Nephron (organoid): ENCODE data around the gene AEBP2.

ENCODE experiments used
- H3K27ac Mint-ChIP-seq, 3 experiments: 2 replicates each; pipeline ENCODE4 v1.8.0; 2020; ENCODE audit warnings: mixed read lengths in 3 of 3, mild to moderate bottlenecking in 2 of 3, moderate library complexity in 1 of 3
- H3K27me3 Mint-ChIP-seq: 2 replicates; pipeline ENCODE4 v1.8.0; 2021; ENCODE audit warnings: low read depth, mild to moderate bottlenecking, moderate library complexity, mixed read lengths
- H3K36me3 Mint-ChIP-seq: 2 replicates; pipeline ENCODE4 v1.8.0; 2020; ENCODE audit warnings: low read depth, mixed read lengths
- H3K4me1 Mint-ChIP-seq: 2 replicates; pipeline ENCODE4 v1.8.0; 2020; ENCODE audit warnings: mixed read lengths
- H3K4me3 Mint-ChIP-seq, 3 experiments: 2 replicates each; pipeline ENCODE4 v1.8.0; 2020; ENCODE audit warnings: mild to moderate bottlenecking in 3 of 3, mixed read lengths in 3 of 3, moderate library complexity in 2 of 3
- H3K9me3 Mint-ChIP-seq: 2 replicates; pipeline ENCODE4 v1.8.0; 2020; ENCODE audit warnings: mixed read lengths
- TF ChIP-seq, protein P1 (sequence below), 3 experiments: fragments of 200-600 bp; sonication (generic); IDR thresholded peaks; one replicate each; pipeline ENCODE4 v1.5.0; 2021; ENCODE audit warnings: antibody characterized with exemption in 3 of 3; ENCODE audit not compliant: unreplicated experiment in 3 of 3

AEBP2 gene

DNA sequence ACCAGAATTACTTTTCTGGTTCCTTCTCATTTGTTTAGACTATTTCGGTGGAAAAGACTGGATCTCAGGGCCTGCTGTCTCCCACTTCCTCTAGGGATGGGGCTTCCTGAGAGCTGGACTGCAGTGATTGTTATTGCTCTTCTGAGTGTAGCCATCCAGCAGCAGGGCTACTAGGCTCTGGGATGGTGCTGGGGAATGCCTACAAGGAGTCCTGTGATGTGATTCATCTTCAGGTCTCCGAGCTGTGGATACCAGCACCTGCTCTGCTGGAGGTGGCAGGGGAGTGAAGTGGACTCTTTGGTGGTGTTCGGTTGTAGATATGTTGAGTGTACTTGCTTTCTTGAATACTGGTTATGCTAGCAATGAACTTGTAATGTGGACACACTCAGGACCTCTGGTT lies 42.7 kb downstream of the AEBP2 start:
- Mint-ChIP-seq H3K4me1 (peaks cover 21% of the 10 kb centered on the region), H3K27me3 (no peaks in the 10 kb centered on the region), H3K4me3 (no peak overlapping the region), H3K9me3 (peaks cover 32% of the 10 kb centered on the region), H3K36me3 (peaks cover 92% of the 10 kb centered on the region), H3K27ac (peak overlapping the region; percentile 54 to 80 (median 65))
- TF ChIP-seq, protein P1, sequence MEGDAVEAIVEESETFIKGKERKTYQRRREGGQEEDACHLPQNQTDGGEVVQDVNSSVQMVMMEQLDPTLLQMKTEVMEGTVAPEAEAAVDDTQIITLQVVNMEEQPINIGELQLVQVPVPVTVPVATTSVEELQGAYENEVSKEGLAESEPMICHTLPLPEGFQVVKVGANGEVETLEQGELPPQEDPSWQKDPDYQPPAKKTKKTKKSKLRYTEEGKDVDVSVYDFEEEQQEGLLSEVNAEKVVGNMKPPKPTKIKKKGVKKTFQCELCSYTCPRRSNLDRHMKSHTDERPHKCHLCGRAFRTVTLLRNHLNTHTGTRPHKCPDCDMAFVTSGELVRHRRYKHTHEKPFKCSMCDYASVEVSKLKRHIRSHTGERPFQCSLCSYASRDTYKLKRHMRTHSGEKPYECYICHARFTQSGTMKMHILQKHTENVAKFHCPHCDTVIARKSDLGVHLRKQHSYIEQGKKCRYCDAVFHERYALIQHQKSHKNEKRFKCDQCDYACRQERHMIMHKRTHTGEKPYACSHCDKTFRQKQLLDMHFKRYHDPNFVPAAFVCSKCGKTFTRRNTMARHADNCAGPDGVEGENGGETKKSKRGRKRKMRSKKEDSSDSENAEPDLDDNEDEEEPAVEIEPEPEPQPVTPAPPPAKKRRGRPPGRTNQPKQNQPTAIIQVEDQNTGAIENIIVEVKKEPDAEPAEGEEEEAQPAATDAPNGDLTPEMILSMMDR (IDR thresholded peaks at IDR 0.05; ENCODE audit: unreplicated experiment in 3 of 3) = no peak

DNA sequence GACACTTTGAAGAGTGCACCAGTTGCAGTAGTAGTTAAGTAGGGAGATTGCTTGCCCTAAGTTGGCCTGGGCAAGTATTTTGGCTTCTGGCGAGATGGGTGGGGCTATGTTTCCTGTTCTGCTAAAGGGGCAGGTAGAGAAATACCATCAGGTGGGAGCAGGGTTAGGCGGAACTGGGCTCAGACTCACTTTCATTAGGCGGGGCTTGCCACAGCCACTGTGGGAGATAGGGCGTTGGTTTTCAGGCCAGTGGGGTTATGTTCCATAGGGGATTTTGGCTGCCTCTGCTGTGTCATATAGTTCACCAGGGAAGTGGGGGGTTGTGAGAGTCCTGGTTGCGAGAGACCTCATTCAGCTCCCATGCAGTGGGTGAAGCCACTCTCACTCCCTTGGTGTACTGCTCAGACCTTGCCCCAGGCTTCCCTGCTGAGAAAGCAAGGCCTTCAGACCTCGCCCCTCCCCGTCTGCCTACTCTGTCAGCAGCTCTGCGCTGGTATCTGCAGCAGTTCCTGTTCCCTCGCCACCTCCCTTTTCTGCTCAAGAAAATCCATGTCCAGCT lies 43.3 kb downstream of the AEBP2 start:
- TF ChIP-seq, protein P1 (IDR thresholded peaks at IDR 0.05; ENCODE audit: unreplicated experiment in 3 of 3) = no peak
- H3K9me3 Mint-ChIP-seq = peaks cover 26% of the 10 kb centered on the region
- H3K27me3 Mint-ChIP-seq = no peaks in the 10 kb centered on the region
- no peak overlapping the region for H3K4me3 Mint-ChIP-seq
- peaks cover 88% of the 10 kb centered on the region for H3K36me3 Mint-ChIP-seq
- peak overlapping the region; percentile 62 to 80 (median 70) for H3K27ac Mint-ChIP-seq
- peaks cover 21% of the 10 kb centered on the region for H3K4me1 Mint-ChIP-seq

DNA sequence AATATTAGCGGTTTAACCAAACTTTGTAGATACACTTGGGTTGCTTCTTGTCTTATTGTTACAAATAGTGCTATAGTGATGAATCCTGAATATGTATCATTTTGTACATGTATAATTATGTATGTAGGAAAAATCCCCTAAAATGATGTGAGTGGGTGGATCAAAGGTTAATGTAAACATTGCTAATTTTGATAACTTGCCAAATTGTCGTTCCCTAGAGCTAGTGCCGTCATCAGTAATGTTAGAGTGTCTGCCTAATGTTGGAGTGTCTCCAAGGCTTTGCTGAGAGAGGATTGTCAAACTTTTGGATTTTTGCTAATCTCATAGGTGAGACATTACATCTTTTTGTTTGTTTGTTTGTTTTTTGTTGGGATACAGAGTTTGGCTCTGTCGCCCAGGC lies 44.4 kb downstream of the AEBP2 start:
- Mint-ChIP-seq H3K9me3 (peaks cover 19% of the 10 kb centered on the region), H3K27ac (peak overlapping the region; percentile 62 to 80 (median 70)), H3K36me3 (peaks cover 85% of the 10 kb centered on the region), H3K4me1 (peaks cover 21% of the 10 kb centered on the region), H3K27me3 (no peaks in the 10 kb centered on the region), H3K4me3 (no peak overlapping the region)
- TF ChIP-seq, protein P1 (IDR thresholded peaks at IDR 0.05; ENCODE audit: unreplicated experiment in 3 of 3) = no peak

- no peak overlapping the region for H3K27ac Mint-ChIP-seq
- H3K9me3 Mint-ChIP-seq = peaks cover 11% of the 10 kb centered on the region
- peaks cover 75% of the 10 kb centered on the region for H3K36me3 Mint-ChIP-seq
- TF ChIP-seq, protein P1 (IDR thresholded peaks at IDR 0.05; ENCODE audit: unreplicated experiment in 3 of 3) = no peak
- no peaks in the 10 kb centered on the region for H3K27me3 Mint-ChIP-seq
- peaks cover 21% of the 10 kb centered on the region for H3K4me1 Mint-ChIP-seq
- H3K4me3 Mint-ChIP-seq = no peak overlapping the region
These were observed 45.4 kb downstream of the AEBP2 start for GRCh38 chr12:19484738-19485137.

GRCh38 chr12:19485240-19485639 lies 45.9 kb downstream of the AEBP2 start:
- Mint-ChIP-seq H3K27ac (no peak overlapping the region), H3K9me3 (peaks cover 9% of the 10 kb centered on the region), H3K36me3 (peaks cover 70% of the 10 kb centered on the region), H3K4me1 (peaks cover 21% of the 10 kb centered on the region), H3K27me3 (no peaks in the 10 kb centered on the region), H3K4me3 (no peak overlapping the region)
- TF ChIP-seq, protein P1 (IDR thresholded peaks at IDR 0.05; ENCODE audit: unreplicated experiment in 3 of 3) = no peak

GRCh38 chr12:19489168-19489567 lies 49.9 kb downstream of the AEBP2 start:
- TF ChIP-seq, protein P1 (IDR thresholded peaks at IDR 0.05; ENCODE audit: unreplicated experiment in 3 of 3) = no peak
- Mint-ChIP-seq H3K4me3 (no peak overlapping the region), H3K27me3 (no peaks in the 10 kb centered on the region), H3K36me3 (peaks cover 47% of the 10 kb centered on the region), H3K27ac (no peak overlapping the region), H3K4me1 (peaks cover 11% of the 10 kb centered on the region), H3K9me3 (no peaks in the 10 kb centered on the region)
